HG03095 (cell line): ENCODE results near the gene TCF25.
"Not testable (repeated sequence)": the region's sequence is repeated elsewhere in the genome, so short reads cannot be mapped to it uniquely, and the experiment has no call there.

Experiments used
- ATAC-seq: cut with Tn5 transposase; IDR thresholded peaks from one replicate; pipeline ENCODE4 v1.9.1; 2021; ENCODE audit warnings: moderate library complexity; ENCODE audit not compliant: unreplicated experiment

Gene TCF25

GRCh38 chr16:89902980-89903379 is 29.6 kb downstream of the TCF25 start:
- no peak for ATAC-seq

DNA sequence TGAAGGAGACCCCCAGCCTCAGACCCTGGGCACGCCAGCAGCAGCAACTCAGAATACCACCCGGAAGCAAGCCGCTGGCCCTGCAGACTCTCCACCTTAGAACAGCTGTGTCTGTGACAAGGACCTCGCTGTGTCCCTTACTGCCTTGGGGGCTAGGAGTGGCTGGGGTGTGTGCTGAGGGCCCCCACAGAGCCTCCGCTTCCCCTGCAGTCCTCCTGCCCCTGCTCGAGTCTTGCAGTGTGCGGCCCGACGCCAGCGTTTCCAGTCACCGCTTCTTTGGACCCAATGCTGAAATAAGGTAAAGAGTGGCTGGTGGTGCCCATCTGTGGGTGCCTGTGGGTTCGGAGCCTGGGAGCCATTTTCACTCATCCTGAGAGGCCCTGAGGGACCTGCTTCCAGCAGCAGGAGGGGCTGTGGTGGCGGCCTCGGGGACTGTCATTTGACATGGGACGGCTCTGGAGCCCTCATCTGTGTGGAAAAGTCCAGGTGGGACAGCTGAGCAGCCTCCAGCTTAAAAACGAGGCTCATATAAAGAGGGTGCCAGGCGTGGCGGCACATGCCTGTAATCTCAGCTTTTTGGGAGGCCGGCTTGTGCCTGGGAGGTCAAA is 30.6 kb downstream of the TCF25 start:
- ATAC-seq, result no peak

DNA sequence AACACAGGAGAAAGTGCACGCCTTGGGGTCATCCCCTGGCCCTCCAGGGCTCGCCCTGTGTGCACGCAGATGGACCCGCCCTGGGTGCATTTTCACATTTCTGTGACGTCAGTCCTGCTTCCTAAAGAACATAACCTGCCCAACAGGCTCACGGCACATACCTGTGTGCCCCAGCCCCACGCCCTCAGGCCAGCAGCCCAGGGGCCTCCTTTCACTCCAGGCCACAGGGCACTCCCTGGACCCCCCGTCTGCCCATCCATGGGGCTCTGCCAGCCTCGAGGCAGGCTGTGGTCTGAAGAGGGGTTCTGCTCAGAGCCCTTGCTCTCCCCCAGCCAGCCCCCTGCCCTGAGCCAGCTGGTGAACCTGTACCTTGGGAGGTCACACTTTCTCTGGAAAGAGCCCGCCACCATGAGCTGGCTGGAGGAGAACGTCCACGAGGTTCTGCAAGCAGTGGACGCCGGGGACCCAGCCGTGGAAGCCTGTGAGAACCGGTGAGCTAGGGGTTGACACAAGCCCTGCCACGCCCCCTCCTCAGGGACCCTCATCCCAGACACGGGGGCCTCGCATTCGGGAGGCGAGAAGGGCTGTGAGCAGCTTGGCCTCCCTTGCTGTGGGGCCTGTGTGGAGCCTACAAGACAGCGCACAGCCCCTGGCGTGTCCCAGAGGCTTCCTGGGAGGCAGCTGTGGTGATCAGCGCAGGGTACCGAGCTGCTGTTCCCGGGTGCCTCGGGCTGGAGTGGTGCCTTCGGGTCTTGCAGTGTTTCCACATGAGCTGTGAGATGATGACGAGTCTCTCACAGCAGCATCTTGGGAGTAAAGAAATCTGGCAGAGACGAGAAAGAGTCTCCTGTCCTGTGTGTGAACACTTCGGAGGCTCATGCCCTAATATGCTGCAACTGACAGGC is 31.5 kb downstream of the TCF25 start:
- ATAC-seq, result no peak

- no peak for ATAC-seq
Observed at GRCh38 chr16:89905511-89906139, 32.2 kb downstream of the TCF25 start.

GRCh38 chr16:89906140-89907025 is 33.0 kb downstream of the TCF25 start:
- no peak for ATAC-seq

- ATAC-seq, result no peak
Observed at GRCh38 chr16:89907055-89907814, 33.8 kb downstream of the TCF25 start.

DNA sequence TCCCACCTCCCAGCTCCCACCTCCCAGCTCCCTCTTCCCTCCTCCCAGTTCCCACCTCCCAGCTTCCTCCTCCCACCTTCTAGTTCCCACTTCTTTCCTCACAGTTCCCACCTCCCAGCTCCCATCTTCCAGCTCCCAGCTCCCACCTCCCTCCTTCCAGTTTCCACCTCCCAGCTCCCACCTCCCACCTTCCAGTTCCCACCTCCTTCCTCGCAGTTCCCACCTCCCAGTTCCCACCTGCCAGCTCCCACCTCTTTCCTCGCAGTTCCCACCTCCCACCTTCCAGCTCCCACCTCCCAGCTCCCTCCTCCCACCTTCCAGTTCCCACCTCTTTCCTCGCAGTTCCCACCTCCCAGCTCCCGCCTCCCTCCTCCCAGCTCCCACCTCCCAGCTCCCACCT is 34.8 kb downstream of the TCF25 start:
- ATAC-seq, result no peak

GRCh38 chr16:89909777-89910716 is 36.7 kb downstream of the TCF25 start:
- no peak for ATAC-seq

DNA sequence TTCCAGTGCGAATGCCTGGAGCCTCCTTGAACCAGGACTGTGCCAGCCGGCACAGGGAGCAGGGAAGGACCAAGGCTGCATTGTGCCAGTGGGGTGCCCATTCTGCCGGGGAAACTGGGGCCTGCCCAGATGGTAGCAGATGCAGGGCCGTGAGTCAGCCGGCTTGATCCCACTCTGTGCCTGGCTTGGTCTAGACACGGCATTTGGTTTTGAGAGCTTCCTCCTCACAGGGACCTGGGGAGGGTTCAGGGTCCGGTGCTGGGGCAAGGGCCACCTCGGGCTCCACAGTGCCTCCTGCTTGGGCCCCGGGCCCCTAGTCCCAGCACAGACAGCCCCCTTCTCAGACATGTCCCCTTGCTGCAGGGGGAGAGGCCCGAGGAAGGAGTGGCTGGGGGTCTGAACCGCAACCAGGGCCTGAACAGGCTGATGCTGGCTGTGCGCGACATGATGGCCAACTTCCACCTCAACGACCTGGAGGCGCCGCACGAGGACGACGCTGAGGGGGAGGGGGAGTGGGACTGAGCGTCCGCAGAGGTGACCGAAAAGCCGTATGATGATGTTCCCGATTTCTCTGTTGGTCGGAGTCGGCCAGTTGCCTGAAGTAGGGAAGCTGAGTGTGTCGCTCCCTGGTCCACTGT is 37.4 kb downstream of the TCF25 start:
- ATAC-seq, result no peak

GRCh38 chr16:89911375-89911774 is 38.0 kb downstream of the TCF25 start:
- ATAC-seq, result no peak

DNA sequence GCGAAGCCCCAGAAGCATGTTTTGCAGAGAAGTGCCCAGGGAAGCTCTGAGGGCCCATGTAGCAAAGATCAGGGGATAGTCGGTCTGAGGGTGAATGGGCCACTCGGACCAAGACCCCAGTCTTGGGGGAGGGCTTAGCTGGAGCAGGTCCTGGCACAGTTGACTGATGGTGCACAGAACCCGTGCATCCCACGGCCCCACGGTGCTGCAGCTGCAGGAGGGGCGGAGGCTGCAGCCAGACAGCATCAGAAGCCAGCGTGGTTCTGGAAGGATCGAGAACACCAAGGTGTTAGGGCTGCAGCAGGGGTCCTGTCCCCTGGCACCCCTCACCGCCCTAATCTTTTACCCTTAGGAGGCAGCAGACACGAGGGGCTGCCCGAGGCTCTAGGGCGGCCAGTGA is 38.8 kb downstream of the TCF25 start:
- ATAC-seq, result no peak

DNA sequence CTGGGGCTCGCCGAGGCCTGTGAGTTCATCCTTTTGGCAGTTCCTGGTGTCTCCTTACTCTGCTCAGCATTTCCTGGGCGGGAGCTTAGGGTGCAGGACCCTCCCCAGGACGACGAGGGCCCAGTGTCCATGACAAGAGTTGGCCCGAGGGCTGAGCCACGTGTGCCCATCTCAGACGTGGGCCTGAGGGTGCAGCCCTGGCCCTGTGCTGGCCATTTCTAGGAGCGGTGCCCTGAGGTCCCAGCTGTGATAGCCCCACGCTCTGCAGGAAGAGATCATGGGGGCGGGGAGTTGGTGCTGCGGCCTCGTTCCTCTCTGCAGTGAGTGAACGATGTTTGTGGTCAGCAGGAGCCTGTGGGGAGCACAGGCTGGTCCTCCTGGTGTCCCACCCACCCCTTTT is 39.2 kb downstream of the TCF25 start:
- ATAC-seq, result no peak

DNA sequence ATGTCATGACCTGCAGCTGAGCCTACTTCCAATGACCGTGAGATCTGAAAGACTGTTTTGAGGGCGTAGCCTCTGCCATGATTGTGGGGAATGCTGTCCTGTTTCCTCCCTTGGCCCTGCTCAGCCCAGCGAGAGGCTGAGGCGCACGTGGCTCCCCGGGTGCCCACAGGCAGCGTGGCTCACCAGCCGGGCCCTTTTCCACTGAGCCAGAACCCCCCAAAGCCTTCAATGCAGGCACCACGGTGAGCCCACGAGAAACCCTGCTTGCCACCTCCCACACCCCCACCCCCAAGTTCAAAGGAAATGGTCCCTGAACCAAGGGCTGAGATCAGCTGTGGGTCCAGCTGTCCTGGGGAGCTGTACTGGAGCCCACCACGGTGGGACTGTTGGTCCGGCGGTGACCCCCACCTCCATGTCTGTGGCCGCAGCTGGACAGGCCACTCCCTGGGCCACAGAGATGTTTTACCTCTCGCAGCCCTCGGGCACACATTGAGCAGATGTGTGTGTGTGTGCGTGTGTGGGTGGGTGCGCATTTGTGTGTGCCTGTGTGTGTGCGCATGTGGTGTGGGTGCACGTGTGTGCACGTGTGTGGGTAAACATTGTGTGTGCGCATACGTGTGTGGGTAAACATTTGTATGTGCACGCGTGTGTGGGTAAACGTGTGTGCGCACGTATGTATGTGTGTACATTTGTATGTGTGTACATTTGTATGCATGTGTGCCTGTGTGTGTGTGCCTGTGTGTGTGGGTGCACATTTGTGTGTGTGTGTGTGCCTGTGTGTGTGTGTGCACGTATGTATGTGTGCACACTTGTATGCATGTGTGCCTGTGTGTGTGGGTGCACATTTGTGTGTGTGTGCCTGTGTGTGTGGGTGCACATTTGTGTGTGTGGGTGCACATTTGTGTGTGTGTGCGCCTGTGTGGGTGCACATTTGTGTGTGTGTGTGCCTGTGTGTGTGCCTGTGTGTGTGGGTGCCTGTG is 40.3 kb downstream of the TCF25 start:
- ATAC-seq, result no peak

DNA sequence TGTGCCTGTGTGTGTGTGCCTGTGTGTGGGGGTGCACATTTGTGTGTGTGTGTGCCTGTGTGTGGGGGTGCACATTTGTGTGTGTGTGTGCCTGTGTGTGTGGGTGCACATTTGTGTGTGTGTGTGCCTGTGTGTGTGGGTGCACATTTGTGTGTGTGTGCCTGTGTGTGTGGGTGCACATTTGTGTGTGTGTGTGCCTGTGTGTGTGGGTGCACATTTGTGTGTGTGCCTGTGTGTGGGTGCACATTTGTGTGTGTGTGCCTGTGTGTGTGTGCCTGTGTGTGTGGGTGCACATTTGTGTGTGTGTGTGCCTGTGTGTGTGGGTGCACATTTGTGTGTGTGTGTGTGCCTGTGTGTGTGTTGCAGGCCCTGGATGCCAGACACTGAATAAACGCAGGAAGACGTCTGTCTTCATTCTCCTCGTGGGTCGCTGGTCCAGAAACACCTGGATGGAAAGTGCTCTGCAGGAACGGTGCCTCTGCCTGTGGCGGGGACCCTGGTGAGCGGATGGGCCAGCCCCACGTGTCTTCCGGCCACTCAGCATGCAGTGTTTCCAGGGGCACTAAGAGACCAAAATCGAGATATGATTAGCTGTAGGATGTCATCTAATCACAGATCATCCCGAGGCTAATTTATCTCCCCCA is 41.4 kb downstream of the TCF25 start:
- not testable (repeated sequence) for ATAC-seq

GRCh38 chr16:89915303-89916232 is 42.2 kb downstream of the TCF25 start:
- ATAC-seq, result no peak
